GM19238 (cell line): ENCODE measurements around the gene ZBTB20.
A peak's percentile ranks its signal among the peaks of the same experiment; 100 is the strongest.

Experiments used
- DNase-seq: peaks from one replicate; pipeline ENCODE4 v3.0.0; 2011; ENCODE audit warnings: low spot score; ENCODE audit not compliant: insufficient read length

Gene ZBTB20

GRCh38 chr3:114494498-114494897 is 652.6 kb downstream of the ZBTB20 start:
- no peak for DNase-seq

GRCh38 chr3:114490829-114491228 is 656.3 kb downstream of the ZBTB20 start:
- DNase-seq, result no peak

GRCh38 chr3:114487502-114487901 is 659.6 kb downstream of the ZBTB20 start:
- no peak for DNase-seq

- no peak for DNase-seq
These were observed 662.2 kb downstream of the ZBTB20 start for GRCh38 chr3:114484919-114485318.

GRCh38 chr3:114481113-114481512 is 666.0 kb downstream of the ZBTB20 start:
- DNase-seq, result no peak

GRCh38 chr3:114480442-114480841 is 666.6 kb downstream of the ZBTB20 start:
- no peak for DNase-seq

- no peak for DNase-seq
These were observed 668.3 kb downstream of the ZBTB20 start for GRCh38 chr3:114478801-114479200.

GRCh38 chr3:114476511-114476910 is 670.6 kb downstream of the ZBTB20 start:
- DNase-seq, result no peak

- DNase-seq, result no peak
These were observed 675.6 kb downstream of the ZBTB20 start for GRCh38 chr3:114471478-114471877.

- no peak for DNase-seq
These were observed 678.0 kb downstream of the ZBTB20 start for GRCh38 chr3:114469070-114469469.

- DNase-seq, result no peak
These were observed 680.3 kb downstream of the ZBTB20 start for GRCh38 chr3:114466816-114467215.

- no peak for DNase-seq
These were observed 680.8 kb downstream of the ZBTB20 start for GRCh38 chr3:114466251-114466650.

GRCh38 chr3:114464548-114464947 is 682.5 kb downstream of the ZBTB20 start:
- DNase-seq, result peak; percentile 18

- no peak for DNase-seq
These were observed 684.3 kb downstream of the ZBTB20 start for GRCh38 chr3:114462750-114463149.

GRCh38 chr3:114460459-114460858 is 686.6 kb downstream of the ZBTB20 start:
- DNase-seq, result no peak

- no peak for DNase-seq
These were observed 690.3 kb downstream of the ZBTB20 start for GRCh38 chr3:114456742-114457141.

GRCh38 chr3:114455432-114455831 is 691.7 kb downstream of the ZBTB20 start:
- DNase-seq, result no peak

- DNase-seq, result no peak
These were observed 692.4 kb downstream of the ZBTB20 start for GRCh38 chr3:114454551-114455251.

- no peak for DNase-seq
These were observed 693.7 kb downstream of the ZBTB20 start for GRCh38 chr3:114453361-114453780.

- DNase-seq, result no peak
These were observed 694.2 kb downstream of the ZBTB20 start for GRCh38 chr3:114452937-114453336.

GRCh38 chr3:114452256-114452655 is 694.8 kb downstream of the ZBTB20 start:
- no peak for DNase-seq

- no peak for DNase-seq
These were observed 695.5 kb downstream of the ZBTB20 start for GRCh38 chr3:114451561-114452018.

GRCh38 chr3:114451051-114451451 is 696.0 kb downstream of the ZBTB20 start:
- DNase-seq, result no peak
